Measurements from ENCODE around the gene DLGAP1. TPM values are rescaled to one million over a fixed set of nuclear protein-coding genes. Genes with fewer than 3 reads are reported as not detected.

DLGAP1 gene
- total RNA-seq, 1 donor from 2014 or later = not detected

GRCh38 chr18:3577281-3577855 is 877.7 kb downstream of the DLGAP1 start:
- DNase-seq (ENCODE audit: missing footprints) (no peak), ATAC-seq (no peak)

GRCh38 chr18:3572761-3573160 is 882.3 kb downstream of the DLGAP1 start:
- intact Hi-C loops (cut with DNase I) = no loop called here
- no peak for DNase-seq (ENCODE audit: missing footprints)
- no peak for ATAC-seq

More at GRCh38 chr18:3577281-3577855, 877.7 kb downstream of the DLGAP1 start:
- intact Hi-C loops (cut with DNase I) = no loop called here

- ATAC-seq (no peak), DNase-seq (ENCODE audit: missing footprints) (no peak)
- intact Hi-C loops (cut with DNase I) = no loop called here
Observed at GRCh38 chr18:3566851-3567250, 888.3 kb downstream of the DLGAP1 start.

GRCh38 chr18:3560755-3561154 is 894.4 kb downstream of the DLGAP1 start:
- ATAC-seq (no peak), DNase-seq (ENCODE audit: missing footprints) (no peak)
- intact Hi-C loops (cut with DNase I) = no loop called here

GRCh38 chr18:3554811-3555427 is 900.2 kb downstream of the DLGAP1 start:
- intact Hi-C loops (cut with DNase I) = no loop called here
- ATAC-seq (no peak), DNase-seq (ENCODE audit: missing footprints) (no peak)

- intact Hi-C loops (cut with DNase I) = no loop called here
- DNase-seq (ENCODE audit: missing footprints) (no peak), ATAC-seq (no peak)
Observed at GRCh38 chr18:3554091-3554601, 901.0 kb downstream of the DLGAP1 start.

GRCh38 chr18:3552305-3552704 is 902.8 kb downstream of the DLGAP1 start:
- ATAC-seq = no peak
- intact Hi-C loops (cut with DNase I) = no loop called here
- DNase-seq (ENCODE audit: missing footprints) = no peak

- DNase-seq (ENCODE audit: missing footprints) (no peak), ATAC-seq (no peak)
- intact Hi-C loops (cut with DNase I) = no loop called here
Observed at GRCh38 chr18:3547891-3548615, 907.1 kb downstream of the DLGAP1 start.

GRCh38 chr18:3546106-3546505 is 909.0 kb downstream of the DLGAP1 start:
- ATAC-seq (no peak), DNase-seq (ENCODE audit: missing footprints) (no peak)
- intact Hi-C loops (cut with DNase I) = no loop called here

GRCh38 chr18:3544537-3544936 is 910.6 kb downstream of the DLGAP1 start:
- intact Hi-C loops (cut with DNase I) = no loop called here
- ATAC-seq (no peak), DNase-seq (ENCODE audit: missing footprints) (no peak)

- DNase-seq (ENCODE audit: missing footprints) (no peak), ATAC-seq (no peak)
- intact Hi-C loops (cut with DNase I) = no loop called here
Observed at GRCh38 chr18:3541549-3542386, 913.3 kb downstream of the DLGAP1 start.

- intact Hi-C loops (cut with DNase I) = no loop called here
- DNase-seq (ENCODE audit: missing footprints) (no peak), ATAC-seq (no peak)
Observed at GRCh38 chr18:3540805-3541548, 914.1 kb downstream of the DLGAP1 start.

- intact Hi-C loops (cut with DNase I) = no loop called here
- DNase-seq (ENCODE audit: missing footprints) (no peak), ATAC-seq (no peak)
Observed at GRCh38 chr18:3538954-3539617, 916.0 kb downstream of the DLGAP1 start.

- ATAC-seq = no peak
- DNase-seq (ENCODE audit: missing footprints) = no peak
- intact Hi-C loops (cut with DNase I) = no loop called here
Observed at GRCh38 chr18:3538456-3538855, 916.7 kb downstream of the DLGAP1 start.

GRCh38 chr18:3530807-3531206 is 924.3 kb downstream of the DLGAP1 start:
- intact Hi-C loops (cut with DNase I) = no loop called here
- ATAC-seq (no peak), DNase-seq (ENCODE audit: missing footprints) (no peak)

GRCh38 chr18:3529601-3530000 is 925.5 kb downstream of the DLGAP1 start:
- DNase-seq (ENCODE audit: missing footprints) = no peak
- no peak for ATAC-seq
- intact Hi-C loops (cut with DNase I) = no loop called here

GRCh38 chr18:3529077-3529476 is 926.0 kb downstream of the DLGAP1 start:
- DNase-seq (ENCODE audit: missing footprints) (no peak), ATAC-seq (no peak)
- intact Hi-C loops (cut with DNase I) = no loop called here

- DNase-seq (ENCODE audit: missing footprints) = no peak
- intact Hi-C loops (cut with DNase I) = no loop called here
Observed at GRCh38 chr18:3528231-3528630, 926.9 kb downstream of the DLGAP1 start.

More at GRCh38 chr18:3528231-3528630, 926.9 kb downstream of the DLGAP1 start:
- no peak for ATAC-seq
